Muscle layer of duodenum (tissue), 2 donors: Measurements from ENCODE around the gene IFNL3.
"Not testable (repeated sequence)": the region's sequence is repeated elsewhere in the genome, so short reads cannot be mapped to it uniquely, and the experiment has no call there.

Source experiments
- H3K27ac ChIP-seq: one replicate; pipeline ENCODE4 v1.7.0; 2013; ENCODE audit warnings: mild to moderate bottlenecking, low read length
- H3K27me3 ChIP-seq: one replicate; pipeline ENCODE4 v1.7.0; 2013; ENCODE audit warnings: low read depth, mild to moderate bottlenecking, control low read depth, low read length
- H3K36me3 ChIP-seq, 2 donors: one replicate each; pipeline ENCODE4 v1.7.0; 2013; ENCODE audit warnings: low read length in 2 of 2, control low read depth in 1 of 2, mild to moderate bottlenecking in 1 of 2; ENCODE audit not compliant: insufficient read depth in 2 of 2, control insufficient read depth in 1 of 2
- H3K4me1 ChIP-seq, 2 donors: one replicate each; pipeline ENCODE4 v1.7.0; 2013; ENCODE audit warnings: low read length in 2 of 2, mild to moderate bottlenecking in 2 of 2, control low read depth in 1 of 2, moderate library complexity in 1 of 2; ENCODE audit not compliant: insufficient read depth in 2 of 2, control insufficient read depth in 1 of 2
- H3K4me3 ChIP-seq, 2 donors: one replicate each; pipeline ENCODE4 v1.7.0; 2013; ENCODE audit warnings: low read length in 2 of 2, low read depth in 1 of 2, mild to moderate bottlenecking in 1 of 2
- H3K9me3 ChIP-seq, 2 donors: one replicate each; pipeline ENCODE4 v1.7.0; 2013; ENCODE audit warnings: low read length in 2 of 2, control low read depth in 1 of 2, mild to moderate bottlenecking in 1 of 2; ENCODE audit not compliant: control insufficient read depth in 1 of 2
- donor health status: healthy.

IFNL3 gene

GRCh38 chr19:39237200-39238184, 7.3 kb downstream of the IFNL3 start:
- Histone ChIP-seq H3K9me3 (no peaks in the 10 kb centered on the region), H3K4me3 (no peak overlapping the region), H3K36me3 (no peaks in the 10 kb centered on the region), H3K27ac (no peak overlapping the region), H3K4me1 (no peaks in the 10 kb centered on the region), H3K27me3 (no peaks in the 10 kb centered on the region)

GRCh38 chr19:39236527-39236926, 8.3 kb downstream of the IFNL3 start:
- H3K36me3 ChIP-seq, result no peaks in the 10 kb centered on the region
- H3K9me3 ChIP-seq, result no peaks in the 10 kb centered on the region
- H3K4me1 ChIP-seq, result no peaks in the 10 kb centered on the region
- H3K27me3 ChIP-seq, result no peaks in the 10 kb centered on the region
- no peak overlapping the region for H3K27ac ChIP-seq
- H3K4me3 ChIP-seq, result no peak overlapping the region

GRCh38 chr19:39232708-39233107, 12.1 kb downstream of the IFNL3 start:
- Histone ChIP-seq H3K27me3 (no peaks in the 10 kb centered on the region), H3K27ac (no peak overlapping the region), H3K36me3 (no peaks in the 10 kb centered on the region), H3K4me3 (no peak overlapping the region), H3K9me3 (no peaks in the 10 kb centered on the region), H3K4me1 (no peaks in the 10 kb centered on the region)

GRCh38 chr19:39230096-39230764, 14.6 kb downstream of the IFNL3 start:
- Histone ChIP-seq H3K4me1 (no peaks in the 10 kb centered on the region), H3K36me3 (no peaks in the 10 kb centered on the region), H3K4me3 (no peak overlapping the region), H3K9me3 (no peaks in the 10 kb centered on the region), H3K27ac (no peak overlapping the region), H3K27me3 (no peaks in the 10 kb centered on the region)

GRCh38 chr19:39224910-39225309, 19.9 kb downstream of the IFNL3 start:
- H3K9me3 ChIP-seq, result no peaks in the 10 kb centered on the region
- H3K36me3 ChIP-seq, result no peaks in the 10 kb centered on the region
- H3K27me3 ChIP-seq, result no peaks in the 10 kb centered on the region
- H3K27ac ChIP-seq, result no peak overlapping the region
- H3K4me1 ChIP-seq, result no peaks in the 10 kb centered on the region
- no peak overlapping the region for H3K4me3 ChIP-seq

GRCh38 chr19:39223703-39224279, 21.0 kb downstream of the IFNL3 start:
- H3K9me3 ChIP-seq, result no peaks in the 10 kb centered on the region
- no peaks in the 10 kb centered on the region for H3K27me3 ChIP-seq
- no peak overlapping the region for H3K27ac ChIP-seq
- H3K4me3 ChIP-seq, result no peak overlapping the region
- H3K4me1 ChIP-seq, result no peaks in the 10 kb centered on the region
- no peaks in the 10 kb centered on the region for H3K36me3 ChIP-seq

- H3K4me3 ChIP-seq, H3K27me3 ChIP-seq, H3K27ac ChIP-seq, H3K36me3 ChIP-seq, H3K9me3 ChIP-seq, H3K4me1 ChIP-seq: not testable (repeated sequence)
Observed at GRCh38 chr19:39219108-39219507, 25.7 kb downstream of the IFNL3 start.

GRCh38 chr19:39218230-39219007, 26.4 kb downstream of the IFNL3 start:
- H3K9me3 ChIP-seq, result peaks cover 4 to 5% of the 10 kb centered on the region in 2 donors
- no peaks in the 10 kb centered on the region for H3K36me3 ChIP-seq
- no peak overlapping the region for H3K4me3 ChIP-seq
- no peaks in the 10 kb centered on the region for H3K27me3 ChIP-seq
- no peaks in the 10 kb centered on the region for H3K4me1 ChIP-seq
- no peak overlapping the region for H3K27ac ChIP-seq

- Histone ChIP-seq H3K4me1 (no peaks in the 10 kb centered on the region), H3K36me3 (no peaks in the 10 kb centered on the region), H3K27me3 (no peaks in the 10 kb centered on the region), H3K9me3 (peaks cover 4 to 5% of the 10 kb centered on the region in 2 donors), H3K27ac (no peak overlapping the region), H3K4me3 (no peak overlapping the region)
Observed at GRCh38 chr19:39217094-39217493, 27.7 kb downstream of the IFNL3 start.

- not testable (repeated sequence) for H3K9me3 ChIP-seq, H3K4me3 ChIP-seq, H3K4me1 ChIP-seq, H3K27ac ChIP-seq, H3K27me3 ChIP-seq, H3K36me3 ChIP-seq
Observed at GRCh38 chr19:39215323-39215722, 29.5 kb downstream of the IFNL3 start.

GRCh38 chr19:39212375-39212742, 32.4 kb downstream of the IFNL3 start:
- Histone ChIP-seq H3K4me3 (no peak overlapping the region), H3K4me1 (no peaks in the 10 kb centered on the region), H3K27me3 (no peaks in the 10 kb centered on the region), H3K9me3 (peaks cover 4 to 5% of the 10 kb centered on the region in 2 donors), H3K27ac (no peak overlapping the region), H3K36me3 (no peaks in the 10 kb centered on the region)
